K562 (cell line): Measurements from ENCODE around the gene TMCC2. TPM values are rescaled to one million over a fixed set of nuclear protein-coding genes. Genes with fewer than 3 reads are reported as not detected.

Experiments
- ARID1B ChIP-seq: fragments of 450-650 bp; IDR thresholded peaks from 2 replicates; pipeline ENCODE4 v1.6.1; 2016; ENCODE audit warnings: antibody characterized with exemption, mild to moderate bottlenecking, inconsistent platforms
- FOSL1 ChIP-seq: fragments of 200-800 bp; sonication (Bioruptor generic); conservative IDR thresholded peaks from 2 replicates; pipeline ENCODE4 v1.6.1; 2016; ENCODE audit warnings: missing genetic modification characterization, missing compliant biosample characterization
- KDM4B ChIP-seq, 2 experiments: fragments of 450-650 bp in 1 of 2; sonication (generic) in 1 of 2; IDR thresholded peaks; 2 replicates each; pipeline ENCODE4 v1.6.1; 2016 to 2017; ENCODE audit warnings: borderline replicate concordance in 2 of 2, antibody characterized with exemption in 1 of 2, low read depth in 1 of 2, mild to moderate bottlenecking in 1 of 2
- NCOA4 ChIP-seq: fragments of 450-650 bp; IDR thresholded peaks from 2 replicates; pipeline ENCODE4 v1.6.1; 2018; ENCODE audit warnings: mild to moderate bottlenecking; ENCODE audit not compliant: partially characterized antibody
- NR2C2 ChIP-seq, 2 experiments: fragments of 200-800 bp in 1 of 2; sonication (Bioruptor generic) in 1 of 2; sonication (generic) in 1 of 2; formaldehyde crosslinking in 1 of 2; IDR thresholded peaks; 2 replicates each; pipeline versions ENCODE4 v1.6.1 to v1.8.0; 2016 to 2022; ENCODE audit warnings: mild to moderate bottlenecking in 1 of 2, missing compliant biosample characterization in 1 of 2, missing genetic modification characterization in 1 of 2, missing genetic modification reagents in 1 of 2
- PHF20 ChIP-seq: fragments of 450-650 bp; IDR thresholded peaks from 2 replicates; pipeline ENCODE4 v1.6.1; 2018; ENCODE audit not compliant: partially characterized antibody
- SREBF1 ChIP-seq: fragments of 150-350 bp; IDR thresholded peaks from 2 replicates; pipeline ENCODE4 v1.6.1; 2014; ENCODE audit warnings: antibody characterized with exemption, low read depth, low read length, borderline replicate concordance
- TRIM24 ChIP-seq, 2 experiments: fragments of 450-650 bp; IDR thresholded peaks; 2 replicates each; pipeline ENCODE4 v1.6.1; 2016
- TRIM28 ChIP-seq: fragments of 450-650 bp; IDR thresholded peaks from 2 replicates; pipeline ENCODE4 v1.6.1; 2017
- USF2 ChIP-seq: sonication (generic); formaldehyde crosslinking; IDR thresholded peaks from 2 replicates; pipeline ENCODE4 v1.5.0; 2020; ENCODE audit warnings: missing genetic modification reagents
- polyA plus RNA-seq, 8 experiments: library from polyadenylated mRNA; depleted of rRNA in 4 of 8; stranded (reverse) in 5 of 8; unstranded in 3 of 8; fragments of >200 nt; fragmentation: Nextera tagmentation in 2 of 8; fragmentation: Illumina TruSeq in 1 of 8; extraction: Ambion mirVana in 2 of 8; extraction: Trizol in 1 of 8; gene quantifications; 2 replicates each; pipeline versions ENCODE4 v1.2.1 to v1.2.3, GENCODE V29; 2011 to 2014; ENCODE audit warnings: inconsistent platforms in 1 of 8, missing spikeins in 1 of 8
- total RNA-seq, 7 experiments: library from RNA; depleted of rRNA in 6 of 7; stranded (reverse); fragments of >200 nt in 6 of 7; fragmentation: Illumina TruSeq in 2 of 7; extraction: Trizol in 2 of 7; gene quantifications; 2 replicates each; pipeline versions ENCODE4 v1.2.1 to v1.2.3, GENCODE V29; 2011 to 2021; ENCODE audit warnings: low replicate concordance in 1 of 7
- TF ChIP-seq, protein P1 (sequence below), 2 experiments: fragments of 150-350 bp in 1 of 2; IDR thresholded peaks; 2 replicates each; pipeline ENCODE4 v1.6.1; 2012 to 2016; ENCODE audit warnings: low read depth in 2 of 2, low read length in 2 of 2, mild to moderate bottlenecking in 1 of 2, moderate library complexity in 1 of 2

TMCC2 gene
- total and polyA plus RNA-seq, 9 of the 15 experiments (the other 6 are each of a cell fraction or from before 2014, with no cell fraction given): 0.06 to 1.8 (median 0.98) TPM

GRCh38 chr1:205294175-205294917 lies 66.6 kb downstream of the TMCC2 start (continued):
- no peak for TF ChIP-seq SREBF1
- TF ChIP-seq FOSL1 (tag): peak; percentile 99
- TF ChIP-seq ARID1B: peak; percentile 78
- TF ChIP-seq TRIM28: no peak
- TF ChIP-seq, protein P1, sequence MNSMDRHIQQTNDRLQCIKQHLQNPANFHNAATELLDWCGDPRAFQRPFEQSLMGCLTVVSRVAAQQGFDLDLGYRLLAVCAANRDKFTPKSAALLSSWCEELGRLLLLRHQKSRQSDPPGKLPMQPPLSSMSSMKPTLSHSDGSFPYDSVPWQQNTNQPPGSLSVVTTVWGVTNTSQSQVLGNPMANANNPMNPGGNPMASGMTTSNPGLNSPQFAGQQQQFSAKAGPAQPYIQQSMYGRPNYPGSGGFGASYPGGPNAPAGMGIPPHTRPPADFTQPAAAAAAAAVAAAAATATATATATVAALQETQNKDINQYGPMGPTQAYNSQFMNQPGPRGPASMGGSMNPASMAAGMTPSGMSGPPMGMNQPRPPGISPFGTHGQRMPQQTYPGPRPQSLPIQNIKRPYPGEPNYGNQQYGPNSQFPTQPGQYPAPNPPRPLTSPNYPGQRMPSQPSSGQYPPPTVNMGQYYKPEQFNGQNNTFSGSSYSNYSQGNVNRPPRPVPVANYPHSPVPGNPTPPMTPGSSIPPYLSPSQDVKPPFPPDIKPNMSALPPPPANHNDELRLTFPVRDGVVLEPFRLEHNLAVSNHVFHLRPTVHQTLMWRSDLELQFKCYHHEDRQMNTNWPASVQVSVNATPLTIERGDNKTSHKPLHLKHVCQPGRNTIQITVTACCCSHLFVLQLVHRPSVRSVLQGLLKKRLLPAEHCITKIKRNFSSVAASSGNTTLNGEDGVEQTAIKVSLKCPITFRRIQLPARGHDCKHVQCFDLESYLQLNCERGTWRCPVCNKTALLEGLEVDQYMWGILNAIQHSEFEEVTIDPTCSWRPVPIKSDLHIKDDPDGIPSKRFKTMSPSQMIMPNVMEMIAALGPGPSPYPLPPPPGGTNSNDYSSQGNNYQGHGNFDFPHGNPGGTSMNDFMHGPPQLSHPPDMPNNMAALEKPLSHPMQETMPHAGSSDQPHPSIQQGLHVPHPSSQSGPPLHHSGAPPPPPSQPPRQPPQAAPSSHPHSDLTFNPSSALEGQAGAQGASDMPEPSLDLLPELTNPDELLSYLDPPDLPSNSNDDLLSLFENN (IDR thresholded peaks at IDR 0.05; ENCODE audit: low read depth in 2 of 2, low read length in 2 of 2): 0 out of 4 replicates have a peak, but pooled peaks of 1 of the 2 experiments have one; percentile 21
- no peak for TF ChIP-seq PHF20
- no peak for TF ChIP-seq KDM4B (IDR thresholded peaks at IDR 0.05; ENCODE audit: borderline replicate concordance in 2 of 2, low read depth in 1 of 2)
- TF ChIP-seq TRIM24 (IDR thresholded peaks at IDR 0.05): peak in 1 of 2 experiments; percentile 45; a peak in 1 of 4 replicates
- no peak for TF ChIP-seq NCOA4
- no peak for TF ChIP-seq USF2 (CRISPR knock-in tag)
- TF ChIP-seq NR2C2 (CRISPR knock-in tag; IDR thresholded peaks at IDR 0.05): no peak
- TF ChIP-seq NR2C2 (tag; IDR thresholded peaks at IDR 0.05): peak; percentile 78
